Spleen (tissue), 7 donors: ENCODE results near the gene DUSP9.

Experiments
- CTCF ChIP-seq, 11 experiments: fragments of 200-600 bp in 7 of 11; fragments of 450-650 bp in 4 of 11; sonication (generic) in 4 of 11; IDR thresholded peaks in 8 of 11; conservative IDR thresholded peaks in 3 of 11; 1 replicate in 7 of 11; 2 replicates in 4 of 11; pipeline versions ENCODE4 v1.4.0 to v1.8.0; 2016 to 2021; ENCODE audit warnings: antibody characterized with exemption in 11 of 11, inconsistent platforms in 4 of 11, mild to moderate bottlenecking in 1 of 11
- POLR2A ChIP-seq, 3 donors: fragments of 450-650 bp; IDR thresholded peaks; one replicate each; pipeline ENCODE4 v1.5.1; 2017; ENCODE audit warnings: antibody characterized with exemption in 3 of 3, mild to moderate bottlenecking in 1 of 3
- donor health status: DM: no; HTN: no; CAD: no; lungs with moderate emphysema.
- donor health status: DM: no; HTN: no; CAD: no.
- donor health status: DM: no; HTN: no; CAD: no.

GRCh38 chrX:153692003-153692402 is 45.0 kb downstream of the DUSP9 start:
- TF ChIP-seq CTCF (IDR thresholded peaks at IDR 0.05 in 8 of 11, conservative IDR thresholded peaks at IDR 0.05 in 3 of 11) (no peak), POLR2A (IDR thresholded peaks at IDR 0.05) (no peak)
